Measurements from ENCODE around the gene RACK1.

The RACK1 gene

GRCh38 chr5:181203093-181203711, 40.5 kb downstream of the RACK1 start:
- DNase-seq (ENCODE audit: low read depth), result no peak
- TF ChIP-seq, protein P1, sequence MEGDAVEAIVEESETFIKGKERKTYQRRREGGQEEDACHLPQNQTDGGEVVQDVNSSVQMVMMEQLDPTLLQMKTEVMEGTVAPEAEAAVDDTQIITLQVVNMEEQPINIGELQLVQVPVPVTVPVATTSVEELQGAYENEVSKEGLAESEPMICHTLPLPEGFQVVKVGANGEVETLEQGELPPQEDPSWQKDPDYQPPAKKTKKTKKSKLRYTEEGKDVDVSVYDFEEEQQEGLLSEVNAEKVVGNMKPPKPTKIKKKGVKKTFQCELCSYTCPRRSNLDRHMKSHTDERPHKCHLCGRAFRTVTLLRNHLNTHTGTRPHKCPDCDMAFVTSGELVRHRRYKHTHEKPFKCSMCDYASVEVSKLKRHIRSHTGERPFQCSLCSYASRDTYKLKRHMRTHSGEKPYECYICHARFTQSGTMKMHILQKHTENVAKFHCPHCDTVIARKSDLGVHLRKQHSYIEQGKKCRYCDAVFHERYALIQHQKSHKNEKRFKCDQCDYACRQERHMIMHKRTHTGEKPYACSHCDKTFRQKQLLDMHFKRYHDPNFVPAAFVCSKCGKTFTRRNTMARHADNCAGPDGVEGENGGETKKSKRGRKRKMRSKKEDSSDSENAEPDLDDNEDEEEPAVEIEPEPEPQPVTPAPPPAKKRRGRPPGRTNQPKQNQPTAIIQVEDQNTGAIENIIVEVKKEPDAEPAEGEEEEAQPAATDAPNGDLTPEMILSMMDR (conservative IDR thresholded peaks at IDR 0.05; ENCODE audit: low read depth, low read length), result no peak
- no peak overlapping the region for H3K4me3 ChIP-seq (ENCODE audit: low read length)

- TF ChIP-seq, protein P1 (conservative IDR thresholded peaks at IDR 0.05; ENCODE audit: low read depth, low read length), result no peak
- DNase-seq (ENCODE audit: low read depth), result no peak
- H3K4me3 ChIP-seq (ENCODE audit: low read length), result no peak overlapping the region
Measured at GRCh38 chr5:181200816-181201215, 42.9 kb downstream of the RACK1 start.

- TF ChIP-seq, protein P1 (conservative IDR thresholded peaks at IDR 0.05; ENCODE audit: low read depth, low read length), result no peak
- no peak overlapping the region for H3K4me3 ChIP-seq (ENCODE audit: low read length)
- no peak for DNase-seq (ENCODE audit: low read depth)
Measured at GRCh38 chr5:181199881-181200638, 43.6 kb downstream of the RACK1 start.

GRCh38 chr5:181198905-181199519, 44.7 kb downstream of the RACK1 start:
- TF ChIP-seq, protein P1 (conservative IDR thresholded peaks at IDR 0.05; ENCODE audit: low read depth, low read length), result no peak
- no peak for DNase-seq (ENCODE audit: low read depth)

GRCh38 chr5:181198106-181198685, 45.5 kb downstream of the RACK1 start:
- DNase-seq (ENCODE audit: low read depth), result no peak
- no peak overlapping the region for H3K4me3 ChIP-seq (ENCODE audit: low read length)
- TF ChIP-seq, protein P1 (conservative IDR thresholded peaks at IDR 0.05; ENCODE audit: low read depth, low read length), result no peak

More at GRCh38 chr5:181198905-181199519, 44.7 kb downstream of the RACK1 start:
- H3K4me3 ChIP-seq (ENCODE audit: low read length), result no peak overlapping the region

GRCh38 chr5:181197326-181197951, 46.3 kb downstream of the RACK1 start:
- TF ChIP-seq, protein P1 (conservative IDR thresholded peaks at IDR 0.05; ENCODE audit: low read depth, low read length), result no peak
- no peak for DNase-seq (ENCODE audit: low read depth)
- H3K4me3 ChIP-seq (ENCODE audit: low read length), result no peak overlapping the region
